Retinal pigment epithelial cell (primary cell): Measurements from ENCODE around the gene CS.
"Not testable (repeated sequence)": the region's sequence is repeated elsewhere in the genome, so short reads cannot be mapped to it uniquely, and the experiment has no call there.

Experiments used
- DNase-seq: peaks from one replicate; pipeline ENCODE4 v3.0.0-alpha.2; 2010; ENCODE audit warnings: low read depth
- H3K4me3 ChIP-seq: 2 replicates; pipeline ENCODE4 v1.5.1; 2011; ENCODE audit warnings: mild to moderate bottlenecking, low read length, control low read depth, moderate library complexity
- TF ChIP-seq, protein P1 (sequence below): conservative IDR thresholded peaks from 2 replicates; pipeline ENCODE4 v1.5.1; 2011; ENCODE audit warnings: low read depth, low read length, control low read depth, inconsistent platforms

The CS gene

DNA sequence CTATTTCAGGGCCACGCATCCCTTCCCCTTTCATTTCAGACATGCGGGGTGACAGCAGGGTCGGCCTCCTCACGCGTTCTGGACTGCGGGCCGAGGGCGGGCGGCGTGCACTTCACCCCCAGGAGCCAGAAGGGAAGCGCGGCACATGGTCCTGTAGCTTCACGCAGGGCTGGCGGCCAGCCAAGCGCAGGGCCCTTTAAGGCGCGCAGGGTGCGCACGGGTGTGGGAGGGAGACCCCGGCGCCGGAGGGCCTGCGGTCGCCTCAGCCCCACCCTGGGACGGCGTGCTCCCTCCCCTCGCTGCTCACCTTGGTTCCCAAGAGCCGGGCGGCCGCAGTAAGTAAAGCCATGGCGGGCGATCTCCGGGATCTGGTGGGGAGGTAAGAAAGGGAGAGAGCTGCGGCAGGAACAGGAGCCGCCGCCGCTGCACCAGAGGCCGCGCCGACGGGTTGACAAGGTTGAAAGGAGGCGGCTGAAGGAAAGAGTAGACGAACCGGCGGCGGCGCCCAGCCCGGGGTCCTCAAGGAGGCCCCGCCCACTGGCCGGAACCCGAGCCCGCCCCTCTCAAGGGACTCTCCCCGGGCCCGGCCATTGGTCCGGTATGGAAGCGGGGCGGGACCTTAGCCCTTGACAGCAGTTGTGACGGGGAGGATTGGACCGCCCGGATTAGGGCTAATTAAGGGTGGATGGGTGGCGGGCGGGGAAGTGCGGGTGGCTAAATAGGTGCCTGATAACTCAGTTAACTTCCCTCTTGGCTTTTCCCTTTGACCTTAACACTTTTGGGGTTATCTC, at the start of gene CS:
TSS of gene CS (minus strand) at position 478 of the 791 bp plus-strand sequence. CDS start at position 349, 129 bp downstream.
- peak; percentile 92 for DNase-seq
- peak within 1 kb of the TSS; percentile 78 for H3K4me3 ChIP-seq
- TF ChIP-seq, protein P1, sequence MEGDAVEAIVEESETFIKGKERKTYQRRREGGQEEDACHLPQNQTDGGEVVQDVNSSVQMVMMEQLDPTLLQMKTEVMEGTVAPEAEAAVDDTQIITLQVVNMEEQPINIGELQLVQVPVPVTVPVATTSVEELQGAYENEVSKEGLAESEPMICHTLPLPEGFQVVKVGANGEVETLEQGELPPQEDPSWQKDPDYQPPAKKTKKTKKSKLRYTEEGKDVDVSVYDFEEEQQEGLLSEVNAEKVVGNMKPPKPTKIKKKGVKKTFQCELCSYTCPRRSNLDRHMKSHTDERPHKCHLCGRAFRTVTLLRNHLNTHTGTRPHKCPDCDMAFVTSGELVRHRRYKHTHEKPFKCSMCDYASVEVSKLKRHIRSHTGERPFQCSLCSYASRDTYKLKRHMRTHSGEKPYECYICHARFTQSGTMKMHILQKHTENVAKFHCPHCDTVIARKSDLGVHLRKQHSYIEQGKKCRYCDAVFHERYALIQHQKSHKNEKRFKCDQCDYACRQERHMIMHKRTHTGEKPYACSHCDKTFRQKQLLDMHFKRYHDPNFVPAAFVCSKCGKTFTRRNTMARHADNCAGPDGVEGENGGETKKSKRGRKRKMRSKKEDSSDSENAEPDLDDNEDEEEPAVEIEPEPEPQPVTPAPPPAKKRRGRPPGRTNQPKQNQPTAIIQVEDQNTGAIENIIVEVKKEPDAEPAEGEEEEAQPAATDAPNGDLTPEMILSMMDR, result no peak

DNA sequence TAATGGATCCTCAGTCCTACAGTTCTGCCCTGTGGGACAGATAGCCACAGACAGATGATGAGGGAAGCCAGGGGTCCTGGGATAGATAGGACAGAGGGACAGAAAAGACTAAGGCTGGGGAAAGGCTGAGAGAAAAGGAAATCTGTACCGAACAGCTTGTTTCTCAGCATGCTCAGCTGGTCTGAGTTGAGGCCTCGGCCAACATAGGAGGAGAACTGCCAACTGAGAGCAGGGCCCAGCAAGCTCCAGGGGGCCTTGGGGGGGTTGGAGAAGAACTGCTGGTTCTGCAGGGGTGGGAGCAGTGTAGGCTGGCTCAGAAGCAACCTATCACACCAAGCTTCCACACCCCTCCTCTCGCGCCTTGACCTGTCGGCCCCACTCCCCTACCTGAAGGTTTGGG, 48.6 kb upstream of the CS start:
- H3K4me3 ChIP-seq, result no peak overlapping the region
- TF ChIP-seq, protein P1, result no peak
- DNase-seq, result no peak

DNA sequence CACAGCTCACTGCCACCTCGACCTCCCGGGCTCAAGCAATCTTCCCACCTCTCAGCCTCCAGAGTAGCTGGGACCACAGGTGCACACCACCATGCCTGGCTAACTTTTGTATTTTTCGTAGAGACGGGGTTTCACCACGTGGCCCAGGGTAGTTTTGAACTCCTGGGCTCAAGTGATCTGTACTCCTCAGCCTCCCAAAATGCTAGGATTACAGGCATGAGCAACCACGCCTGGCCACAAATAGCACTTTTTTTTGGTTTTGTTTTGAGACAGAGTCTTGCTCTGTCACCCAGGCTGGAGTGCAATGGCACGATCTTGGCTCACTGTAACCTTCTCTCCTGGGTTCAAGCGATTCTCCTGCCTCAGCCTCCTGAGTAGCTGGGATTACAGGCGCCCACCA, 47.1 kb upstream of the CS start:
- H3K4me3 ChIP-seq, DNase-seq: not testable (repeated sequence)

DNA sequence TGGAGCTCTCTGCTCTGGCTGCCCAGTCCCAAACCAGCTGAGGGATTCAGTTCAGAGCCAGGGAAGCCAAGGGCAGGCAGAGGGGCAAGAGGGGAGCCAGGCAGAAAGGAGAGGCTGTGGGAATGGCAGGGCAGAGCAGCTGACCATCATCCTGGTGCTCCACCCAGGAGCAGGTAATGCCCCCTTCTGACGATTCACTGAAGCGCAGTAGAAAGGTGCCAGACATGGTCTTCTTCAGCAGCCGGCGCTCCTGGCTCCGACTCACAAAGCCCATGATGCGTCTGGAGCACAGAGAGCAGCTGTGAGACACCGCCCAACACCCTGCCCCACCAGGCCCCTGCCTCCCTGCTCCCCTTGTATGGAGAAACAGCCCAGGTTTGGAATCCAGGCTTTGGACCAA, 46.5 kb upstream of the CS start:
- no peak overlapping the region for H3K4me3 ChIP-seq
- TF ChIP-seq, protein P1, result no peak
- DNase-seq, result no peak

DNA sequence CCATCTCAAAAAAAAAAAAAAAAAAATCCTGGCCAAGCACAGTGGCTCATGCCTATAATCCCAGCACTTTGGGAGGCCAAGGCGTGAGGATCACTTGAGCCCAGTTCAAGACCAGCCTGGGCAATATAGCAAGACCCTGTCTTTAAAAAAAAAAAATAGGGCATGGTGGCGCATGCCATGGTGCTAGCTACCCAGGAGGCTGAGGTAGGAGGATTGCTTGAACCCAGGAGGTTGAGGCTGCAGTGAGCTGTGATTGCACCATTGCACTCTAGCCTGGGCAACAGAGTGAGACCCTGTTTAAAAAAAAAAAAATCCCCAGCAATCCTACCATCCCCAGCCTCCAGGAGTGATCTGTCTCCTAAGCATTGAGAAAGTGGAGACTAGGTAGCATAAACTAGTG, 42.2 kb upstream of the CS start:
- H3K4me3 ChIP-seq, result not testable (repeated sequence)

DNA sequence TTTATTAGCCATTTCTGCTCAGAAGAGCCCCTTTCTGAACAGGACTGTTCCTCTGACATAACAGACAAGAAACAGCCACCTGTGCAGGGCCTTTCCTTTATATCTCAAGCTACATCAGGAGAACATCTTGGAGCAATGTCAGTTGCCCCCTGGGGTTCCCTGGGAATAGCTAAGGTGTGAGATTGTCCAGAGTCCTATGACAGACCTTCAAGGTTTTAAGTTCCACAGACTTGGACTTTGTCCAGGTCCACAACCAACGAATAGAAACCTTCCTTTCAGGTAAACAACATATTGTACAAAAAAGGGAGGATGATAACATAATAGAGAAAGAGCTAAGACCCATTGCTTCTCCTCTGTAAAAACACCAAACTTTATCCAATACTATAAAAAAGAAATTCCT, 41.5 kb upstream of the CS start:
- DNase-seq, result no peak
- TF ChIP-seq, protein P1, result no peak
- H3K4me3 ChIP-seq, result no peak overlapping the region

More for the DNA sequence above, 42.2 kb upstream of the CS start:
- DNase-seq, result not testable (repeated sequence)

DNA sequence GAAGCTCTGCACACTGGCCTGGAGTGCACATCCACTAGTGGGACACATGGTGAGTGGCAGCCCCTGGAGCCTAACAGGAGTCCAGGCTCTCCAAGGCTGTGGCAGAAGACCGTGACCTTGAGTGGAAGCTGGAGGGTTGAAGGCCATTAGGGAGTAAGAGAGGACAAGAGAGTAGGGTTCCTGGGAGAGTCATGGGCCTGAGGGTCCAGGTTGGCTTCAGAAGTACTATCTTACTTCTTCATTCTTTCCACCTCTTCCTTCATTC, 39.0 kb upstream of the CS start:
- no peak for DNase-seq
- TF ChIP-seq, protein P1, result no peak
- no peak overlapping the region for H3K4me3 ChIP-seq

DNA sequence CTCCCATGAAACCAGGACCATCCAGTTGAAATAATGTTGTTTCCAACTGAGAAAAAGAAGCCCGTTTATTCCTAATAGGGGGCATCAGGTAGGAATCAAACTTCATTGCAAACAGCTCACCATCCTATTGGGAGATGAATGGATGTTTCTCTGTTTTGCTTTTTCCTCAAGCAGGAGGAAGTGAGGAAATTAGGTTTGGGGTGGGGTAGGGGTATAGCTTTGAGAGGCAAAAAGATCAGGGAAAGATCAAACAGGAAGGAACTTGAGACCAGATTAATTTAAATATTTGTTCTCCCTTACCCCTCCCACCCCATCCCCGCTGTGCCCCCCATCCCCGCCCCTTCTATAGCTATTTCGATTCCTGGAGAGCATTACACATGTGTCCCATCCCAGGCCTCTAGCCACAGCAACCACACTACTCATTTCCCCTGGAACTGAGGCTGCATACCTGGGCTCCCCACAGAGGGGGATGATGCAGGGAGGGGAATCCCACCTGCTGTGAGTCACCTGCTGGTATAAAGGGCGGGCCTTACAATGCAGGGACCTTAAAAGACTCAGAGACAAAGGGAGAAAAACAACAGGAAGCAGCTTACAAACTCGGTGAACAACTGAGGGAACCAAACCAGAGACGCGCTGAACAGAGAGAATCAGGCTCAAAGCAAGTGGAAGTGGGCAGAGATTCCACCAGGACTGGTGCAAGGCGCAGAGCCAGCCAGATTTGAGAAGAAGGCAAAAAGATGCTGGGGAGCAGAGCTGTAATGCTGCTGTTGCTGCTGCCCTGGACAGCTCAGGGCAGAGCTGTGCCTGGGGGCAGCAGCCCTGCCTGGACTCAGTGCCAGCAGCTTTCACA, 38.4 kb upstream of the CS start, which contains the start of gene IL23A:
TSS of gene IL23A (plus strand) at position 577 of the 850 bp plus-strand sequence. CDS start at position 738, 161 bp downstream.
- TF ChIP-seq, protein P1, result no peak
- H3K4me3 ChIP-seq, result no peak within 1 kb of the TSS
- no peak for DNase-seq
